Panc1 (cell line): Measurements from ENCODE around the gene FUNDC1. TPM values are rescaled to one million over a fixed set of nuclear protein-coding genes. Genes with fewer than 3 reads are reported as not detected.

Experiments used
- ATAC-seq: fragments of 200-7000 bp; cut with Tn5 transposase; 2 replicates; pipeline ENCODE4 v1.9.1; 2020; ENCODE audit warnings: mild to moderate bottlenecking, moderate library complexity
- BruUV-seq: library from RNA; stranded (reverse); fragments of 400-500 nt; replicated peaks from 2 replicates; lab custom pipeline; 2021; lab: Mats Ljungman, UMichigan
- CTCF ChIA-PET: fragments of 300-600 bp; sonication (Branson Sonifier 250); formaldehyde crosslinking; loops from one replicate; lab custom pipeline; 2022; ENCODE audit warnings: antibody characterized with exemption; lab: Charles Lee
- POLR2A ChIA-PET: fragments of 300-600 bp; sonication (Branson Sonifier 250); formaldehyde crosslinking; loops from one replicate; lab custom pipeline; 2022; ENCODE audit warnings: antibody characterized with exemption; lab: Charles Lee
- DNase-seq: peaks from one replicate; pipeline ENCODE4 v3.0.0-alpha.2; 2010; ENCODE audit warnings: low read depth, low spot score
- H3K27ac ChIP-seq: 2 replicates; pipeline ENCODE4 v1.5.1; 2011; ENCODE audit warnings: mild to moderate bottlenecking, low read length, inconsistent platforms
- H3K27me3 ChIP-seq: fragments of 200-500 bp; sonication (Bioruptor generic); 2 replicates; pipeline ENCODE4 v1.6.0; 2014; ENCODE audit warnings: low read length, inconsistent platforms; ENCODE audit not compliant: control insufficient read depth, insufficient read depth
- H3K36me3 ChIP-seq: fragments of 200-500 bp; sonication (Bioruptor generic); 2 replicates; pipeline ENCODE4 v1.5.1; 2014; ENCODE audit warnings: inconsistent platforms, mild to moderate bottlenecking, low read length, moderate library complexity; ENCODE audit not compliant: control insufficient read depth, insufficient read depth
- H3K4me1 ChIP-seq: 2 replicates; pipeline ENCODE4 v1.5.1; 2011; ENCODE audit warnings: inconsistent platforms, mild to moderate bottlenecking, low read length, moderate library complexity; ENCODE audit not compliant: control insufficient read depth, insufficient read depth
- H3K4me3 ChIP-seq, 2 experiments: 2 replicates each; pipeline ENCODE4 v1.5.1; 2011 to 2012; ENCODE audit warnings: low read depth in 2 of 2, low read length in 2 of 2, mild to moderate bottlenecking in 2 of 2, inconsistent platforms in 1 of 2, moderate library complexity in 1 of 2
- H3K9me3 ChIP-seq: fragments of 200-500 bp; sonication (Bioruptor generic); 2 replicates; pipeline ENCODE4 v1.5.1; 2014; ENCODE audit warnings: low read depth, mild to moderate bottlenecking, inconsistent platforms, low read length, moderate library complexity; ENCODE audit not compliant: control insufficient read depth, insufficient read depth
- CTCF ChIP-seq: fragments of 450-650 bp; IDR thresholded peaks from 2 replicates; pipeline ENCODE4 v1.5.1; 2017; ENCODE audit warnings: mild to moderate bottlenecking
- POLR2AphosphoS5 ChIP-seq: IDR thresholded peaks from 2 replicates; pipeline ENCODE4 v1.6.1; 2012; ENCODE audit warnings: mild to moderate bottlenecking, low read depth, low read length, moderate library complexity
- REST ChIP-seq, 2 experiments: IDR thresholded peaks; 2 replicates each; pipeline ENCODE4 v1.6.1; 2011 to 2012; ENCODE audit warnings: low read depth in 2 of 2, control low read depth in 1 of 2, low read length in 1 of 2, mild to moderate bottlenecking in 1 of 2, moderate library complexity in 1 of 2; ENCODE audit not compliant: insufficient read depth in 1 of 2
- SIN3A ChIP-seq: IDR thresholded peaks from 2 replicates; pipeline ENCODE4 v1.6.1; 2012; ENCODE audit warnings: low read depth, mild to moderate bottlenecking, low read length, moderate library complexity, borderline replicate concordance; ENCODE audit not compliant: insufficient read depth
- TCF7L2 ChIP-seq: IDR thresholded peaks from 2 replicates; pipeline ENCODE4 v1.6.1; 2011; ENCODE audit warnings: mild to moderate bottlenecking, low read depth, low read length, inconsistent platforms
- in situ Hi-C: cut with HindIII; loops from 2 replicates; pipeline ENCODE4 v1.10.0; 2016; ENCODE audit warnings: low sequenced_read_pairs, low pct_unique_long_range_greater_than_20kb
- intact Hi-C: fragments of 100-400 bp; cut with micrococcal nuclease; formaldehyde crosslinking; loops from one replicate; pipeline ENCODE4 v1.10.0; 2022; ENCODE audit not compliant: unreplicated experiment
- total RNA-seq: library from RNA; stranded (reverse); gene quantifications from one replicate; pipeline ENCODE4 v1.2.1, GENCODE V29; 2021; ENCODE audit not compliant: unreplicated experiment

FUNDC1 gene
- total RNA-seq, 1 experiment from 2014 or later, result 23.2 TPM

GRCh38 chrX:44483965-44484606, 58.6 kb downstream of the FUNDC1 start:
- POLR2A ChIA-PET, result no interaction called here
- BruUV-seq, result no TSS peak
- ATAC-seq, result no peak

GRCh38 chrX:44482575-44482974, 60.1 kb downstream of the FUNDC1 start:
- ChIA-PET POLR2A (no interaction called here), CTCF (no interaction called here)
- DNase-seq, result no peak
- Histone ChIP-seq H3K4me1 (no peaks in the 10 kb centered on the region), H3K9me3 (no peaks in the 10 kb centered on the region), H3K4me3 (no peak overlapping the region), H3K27me3 (no peaks in the 10 kb centered on the region), H3K27ac (no peak overlapping the region), H3K36me3 (no peaks in the 10 kb centered on the region)
- no TSS peak for BruUV-seq
- no peak for TF ChIP-seq TCF7L2
- TF ChIP-seq POLR2AphosphoS5, result no peak
- TF ChIP-seq CTCF, result no peak
- TF ChIP-seq REST (IDR thresholded peaks at IDR 0.05; ENCODE audit: insufficient read depth in 1 of 2, low read depth in 2 of 2, low read length in 1 of 2), result no peak
- no peak for TF ChIP-seq SIN3A
- intact Hi-C loops (no loop called here), in situ Hi-C loops (no loop called here)
- ATAC-seq, result no peak

More at GRCh38 chrX:44483965-44484606, 58.6 kb downstream of the FUNDC1 start:
- DNase-seq, result no peak
- no peaks in the 10 kb centered on the region for H3K4me1 ChIP-seq
- intact Hi-C loops, result no loop called here
- no peaks in the 10 kb centered on the region for H3K27me3 ChIP-seq
- no peak overlapping the region for H3K27ac ChIP-seq
- H3K4me3 ChIP-seq, result no peak overlapping the region
- in situ Hi-C loops, result no loop called here
- no peaks in the 10 kb centered on the region for H3K9me3 ChIP-seq
- TF ChIP-seq REST (IDR thresholded peaks at IDR 0.05; ENCODE audit: insufficient read depth in 1 of 2, low read depth in 2 of 2, low read length in 1 of 2), result no peak
- TF ChIP-seq POLR2AphosphoS5, result no peak
- no peak for TF ChIP-seq CTCF
- no peak for TF ChIP-seq SIN3A
- TF ChIP-seq TCF7L2, result no peak
- no peaks in the 10 kb centered on the region for H3K36me3 ChIP-seq
- CTCF ChIA-PET, result no interaction called here
